Panc1 (cell line): ENCODE data around the gene STPG4. TPM values are rescaled to one million over a fixed set of nuclear protein-coding genes. Genes with fewer than 3 reads are reported as not detected.

Source experiments
- ATAC-seq: fragments of 200-7000 bp; cut with Tn5 transposase; 2 replicates; pipeline ENCODE4 v1.9.1; 2020; ENCODE audit warnings: mild to moderate bottlenecking, moderate library complexity
- BruUV-seq: library from RNA; stranded (reverse); fragments of 400-500 nt; replicated peaks from 2 replicates; lab custom pipeline; 2021; lab: Mats Ljungman, UMichigan
- CTCF ChIA-PET: fragments of 300-600 bp; sonication (Branson Sonifier 250); formaldehyde crosslinking; loops from one replicate; lab custom pipeline; 2022; ENCODE audit warnings: antibody characterized with exemption; lab: Charles Lee
- POLR2A ChIA-PET: fragments of 300-600 bp; sonication (Branson Sonifier 250); formaldehyde crosslinking; loops from one replicate; lab custom pipeline; 2022; ENCODE audit warnings: antibody characterized with exemption; lab: Charles Lee
- DNase-seq: peaks from one replicate; pipeline ENCODE4 v3.0.0-alpha.2; 2010; ENCODE audit warnings: low read depth, low spot score
- H3K27ac ChIP-seq: 2 replicates; pipeline ENCODE4 v1.5.1; 2011; ENCODE audit warnings: mild to moderate bottlenecking, low read length, inconsistent platforms
- H3K27me3 ChIP-seq: fragments of 200-500 bp; sonication (Bioruptor generic); 2 replicates; pipeline ENCODE4 v1.6.0; 2014; ENCODE audit warnings: low read length, inconsistent platforms; ENCODE audit not compliant: control insufficient read depth, insufficient read depth
- H3K36me3 ChIP-seq: fragments of 200-500 bp; sonication (Bioruptor generic); 2 replicates; pipeline ENCODE4 v1.5.1; 2014; ENCODE audit warnings: inconsistent platforms, mild to moderate bottlenecking, low read length, moderate library complexity; ENCODE audit not compliant: control insufficient read depth, insufficient read depth
- H3K4me1 ChIP-seq: 2 replicates; pipeline ENCODE4 v1.5.1; 2011; ENCODE audit warnings: inconsistent platforms, mild to moderate bottlenecking, low read length, moderate library complexity; ENCODE audit not compliant: control insufficient read depth, insufficient read depth
- H3K4me3 ChIP-seq, 2 experiments: 2 replicates each; pipeline ENCODE4 v1.5.1; 2011 to 2012; ENCODE audit warnings: low read depth in 2 of 2, low read length in 2 of 2, mild to moderate bottlenecking in 2 of 2, inconsistent platforms in 1 of 2, moderate library complexity in 1 of 2
- H3K9me3 ChIP-seq: fragments of 200-500 bp; sonication (Bioruptor generic); 2 replicates; pipeline ENCODE4 v1.5.1; 2014; ENCODE audit warnings: low read depth, mild to moderate bottlenecking, inconsistent platforms, low read length, moderate library complexity; ENCODE audit not compliant: control insufficient read depth, insufficient read depth
- POLR2AphosphoS5 ChIP-seq: IDR thresholded peaks from 2 replicates; pipeline ENCODE4 v1.6.1; 2012; ENCODE audit warnings: mild to moderate bottlenecking, low read depth, low read length, moderate library complexity
- SIN3A ChIP-seq: IDR thresholded peaks from 2 replicates; pipeline ENCODE4 v1.6.1; 2012; ENCODE audit warnings: low read depth, mild to moderate bottlenecking, low read length, moderate library complexity, borderline replicate concordance; ENCODE audit not compliant: insufficient read depth
- TCF7L2 ChIP-seq: IDR thresholded peaks from 2 replicates; pipeline ENCODE4 v1.6.1; 2011; ENCODE audit warnings: mild to moderate bottlenecking, low read depth, low read length, inconsistent platforms
- in situ Hi-C: cut with HindIII; loops from 2 replicates; pipeline ENCODE4 v1.10.0; 2016; ENCODE audit warnings: low sequenced_read_pairs, low pct_unique_long_range_greater_than_20kb
- intact Hi-C: fragments of 100-400 bp; cut with micrococcal nuclease; formaldehyde crosslinking; loops from one replicate; pipeline ENCODE4 v1.10.0; 2022; ENCODE audit not compliant: unreplicated experiment
- total RNA-seq: library from RNA; stranded (reverse); gene quantifications from one replicate; pipeline ENCODE4 v1.2.1, GENCODE V29; 2021; ENCODE audit not compliant: unreplicated experiment
- TF ChIP-seq, protein P1 (sequence below), 2 experiments: IDR thresholded peaks; 2 replicates each; pipeline ENCODE4 v1.6.1; 2011 to 2012; ENCODE audit warnings: low read depth in 2 of 2, control low read depth in 1 of 2, low read length in 1 of 2, mild to moderate bottlenecking in 1 of 2, moderate library complexity in 1 of 2; ENCODE audit not compliant: insufficient read depth in 1 of 2
- TF ChIP-seq, protein P2 (sequence below): fragments of 450-650 bp; IDR thresholded peaks from 2 replicates; pipeline ENCODE4 v1.5.1; 2017; ENCODE audit warnings: mild to moderate bottlenecking

STPG4 gene
- total RNA-seq, 1 experiment from 2014 or later: 0.36 TPM

DNA sequence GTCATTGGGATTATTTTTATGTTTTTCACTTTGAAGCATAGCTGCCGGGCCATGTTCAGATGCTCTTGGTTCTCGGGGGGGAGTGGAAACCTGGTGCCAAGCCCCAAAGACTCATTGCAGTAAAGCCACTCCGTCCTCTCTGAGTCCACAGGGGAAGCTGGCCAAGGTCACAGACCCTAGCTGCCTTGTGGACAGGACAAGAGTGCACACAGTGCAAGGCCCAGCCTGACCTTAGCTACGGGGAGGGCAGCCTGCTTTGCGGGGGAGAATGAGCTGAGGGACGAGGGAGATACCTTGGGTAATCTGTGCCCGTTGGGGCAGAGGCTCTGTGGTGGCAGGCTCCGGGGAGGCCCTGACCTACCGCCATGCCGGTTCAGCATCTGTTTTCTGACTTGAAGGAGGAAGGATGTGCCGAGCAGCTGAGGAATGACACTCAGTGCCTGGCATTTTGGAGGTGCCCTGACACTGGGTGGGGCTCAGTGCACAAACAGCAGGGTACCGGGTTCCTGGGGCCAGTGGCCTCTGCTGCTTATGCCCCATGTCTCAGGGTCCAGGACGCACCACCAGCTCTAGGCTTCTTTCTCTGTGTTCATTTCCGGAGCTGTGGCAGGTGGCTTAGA lies 87.2 kb downstream of the STPG4 start:
- H3K4me1 ChIP-seq: peaks cover 36% of the 10 kb centered on the region
- in situ Hi-C loops (no loop called here), intact Hi-C loops (no loop called here)
- POLR2A ChIA-PET: no interaction called here
- ATAC-seq (no peak), DNase-seq (no peak)
- CTCF ChIA-PET: no interaction called here
- BruUV-seq: no TSS peak
- no peak overlapping the region for H3K4me3 ChIP-seq
- TF ChIP-seq POLR2AphosphoS5: no peak
- TF ChIP-seq, protein P1, sequence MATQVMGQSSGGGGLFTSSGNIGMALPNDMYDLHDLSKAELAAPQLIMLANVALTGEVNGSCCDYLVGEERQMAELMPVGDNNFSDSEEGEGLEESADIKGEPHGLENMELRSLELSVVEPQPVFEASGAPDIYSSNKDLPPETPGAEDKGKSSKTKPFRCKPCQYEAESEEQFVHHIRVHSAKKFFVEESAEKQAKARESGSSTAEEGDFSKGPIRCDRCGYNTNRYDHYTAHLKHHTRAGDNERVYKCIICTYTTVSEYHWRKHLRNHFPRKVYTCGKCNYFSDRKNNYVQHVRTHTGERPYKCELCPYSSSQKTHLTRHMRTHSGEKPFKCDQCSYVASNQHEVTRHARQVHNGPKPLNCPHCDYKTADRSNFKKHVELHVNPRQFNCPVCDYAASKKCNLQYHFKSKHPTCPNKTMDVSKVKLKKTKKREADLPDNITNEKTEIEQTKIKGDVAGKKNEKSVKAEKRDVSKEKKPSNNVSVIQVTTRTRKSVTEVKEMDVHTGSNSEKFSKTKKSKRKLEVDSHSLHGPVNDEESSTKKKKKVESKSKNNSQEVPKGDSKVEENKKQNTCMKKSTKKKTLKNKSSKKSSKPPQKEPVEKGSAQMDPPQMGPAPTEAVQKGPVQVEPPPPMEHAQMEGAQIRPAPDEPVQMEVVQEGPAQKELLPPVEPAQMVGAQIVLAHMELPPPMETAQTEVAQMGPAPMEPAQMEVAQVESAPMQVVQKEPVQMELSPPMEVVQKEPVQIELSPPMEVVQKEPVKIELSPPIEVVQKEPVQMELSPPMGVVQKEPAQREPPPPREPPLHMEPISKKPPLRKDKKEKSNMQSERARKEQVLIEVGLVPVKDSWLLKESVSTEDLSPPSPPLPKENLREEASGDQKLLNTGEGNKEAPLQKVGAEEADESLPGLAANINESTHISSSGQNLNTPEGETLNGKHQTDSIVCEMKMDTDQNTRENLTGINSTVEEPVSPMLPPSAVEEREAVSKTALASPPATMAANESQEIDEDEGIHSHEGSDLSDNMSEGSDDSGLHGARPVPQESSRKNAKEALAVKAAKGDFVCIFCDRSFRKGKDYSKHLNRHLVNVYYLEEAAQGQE (IDR thresholded peaks at IDR 0.05; ENCODE audit: insufficient read depth in 1 of 2, low read depth in 2 of 2, low read length in 1 of 2): no peak
- TF ChIP-seq, protein P2, sequence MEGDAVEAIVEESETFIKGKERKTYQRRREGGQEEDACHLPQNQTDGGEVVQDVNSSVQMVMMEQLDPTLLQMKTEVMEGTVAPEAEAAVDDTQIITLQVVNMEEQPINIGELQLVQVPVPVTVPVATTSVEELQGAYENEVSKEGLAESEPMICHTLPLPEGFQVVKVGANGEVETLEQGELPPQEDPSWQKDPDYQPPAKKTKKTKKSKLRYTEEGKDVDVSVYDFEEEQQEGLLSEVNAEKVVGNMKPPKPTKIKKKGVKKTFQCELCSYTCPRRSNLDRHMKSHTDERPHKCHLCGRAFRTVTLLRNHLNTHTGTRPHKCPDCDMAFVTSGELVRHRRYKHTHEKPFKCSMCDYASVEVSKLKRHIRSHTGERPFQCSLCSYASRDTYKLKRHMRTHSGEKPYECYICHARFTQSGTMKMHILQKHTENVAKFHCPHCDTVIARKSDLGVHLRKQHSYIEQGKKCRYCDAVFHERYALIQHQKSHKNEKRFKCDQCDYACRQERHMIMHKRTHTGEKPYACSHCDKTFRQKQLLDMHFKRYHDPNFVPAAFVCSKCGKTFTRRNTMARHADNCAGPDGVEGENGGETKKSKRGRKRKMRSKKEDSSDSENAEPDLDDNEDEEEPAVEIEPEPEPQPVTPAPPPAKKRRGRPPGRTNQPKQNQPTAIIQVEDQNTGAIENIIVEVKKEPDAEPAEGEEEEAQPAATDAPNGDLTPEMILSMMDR: no peak
- H3K36me3 ChIP-seq: no peaks in the 10 kb centered on the region
- no peaks in the 10 kb centered on the region for H3K9me3 ChIP-seq
- peak overlapping the region; percentile 11; the same call in 1 of the 2 replicates for H3K27ac ChIP-seq
- no peaks in the 10 kb centered on the region for H3K27me3 ChIP-seq

DNA sequence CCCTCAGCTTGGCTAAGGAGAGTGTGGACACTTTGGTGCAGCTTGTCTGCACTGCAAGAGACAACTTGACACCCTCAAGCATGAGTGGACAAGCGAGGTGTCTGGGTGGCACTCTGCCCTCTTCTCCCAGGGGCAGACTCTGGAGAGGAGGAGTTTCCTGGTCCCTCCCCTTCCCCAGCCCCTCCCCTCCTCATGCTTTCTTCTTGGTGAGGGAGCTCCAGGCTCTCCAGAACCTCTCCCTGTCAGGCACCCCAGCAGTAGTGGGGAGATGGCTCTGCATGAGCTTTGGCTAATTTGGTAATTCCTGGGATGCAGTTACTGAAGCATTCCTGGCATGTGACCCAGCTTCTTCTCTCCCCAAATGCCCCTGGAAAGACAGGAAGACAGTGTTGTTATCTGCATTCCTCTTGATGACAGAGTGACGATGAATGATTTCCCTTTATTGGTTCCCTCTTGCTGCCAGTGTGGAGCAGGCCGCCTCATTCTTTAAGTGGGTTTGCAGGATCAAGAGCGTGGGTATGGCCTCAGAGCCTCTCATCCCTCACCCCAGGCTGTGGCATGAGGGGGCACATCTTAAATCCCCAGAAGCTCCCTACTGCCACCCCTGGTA lies 89.2 kb downstream of the STPG4 start:
- Histone ChIP-seq H3K36me3 (no peaks in the 10 kb centered on the region), H3K27me3 (no peaks in the 10 kb centered on the region), H3K27ac (peak overlapping the region; percentile 35; the same call in 1 of the 2 replicates), H3K9me3 (no peaks in the 10 kb centered on the region), H3K4me3 (no peak overlapping the region), H3K4me1 (peaks cover 29% of the 10 kb centered on the region)
- TF ChIP-seq TCF7L2 (no peak), SIN3A (no peak), POLR2AphosphoS5 (no peak)
- TF ChIP-seq, protein P1 (IDR thresholded peaks at IDR 0.05; ENCODE audit: insufficient read depth in 1 of 2, low read depth in 2 of 2, low read length in 1 of 2): no peak
- TF ChIP-seq, protein P2: no peak
- DNase-seq: no peak
- intact Hi-C loops: no loop called here
- in situ Hi-C loops: no loop called here
- CTCF ChIA-PET: no interaction called here
- POLR2A ChIA-PET: interaction anchor here (0.6 kb wide), 1 partner anchor 429 kb away, joined by 6 read pairs; no protein-coding TSS in a partner anchor
- no peak; the same call in 1 of the 2 replicates for ATAC-seq
- no TSS peak for BruUV-seq
